ENCODE data around the gene CNPY1.

DNA sequence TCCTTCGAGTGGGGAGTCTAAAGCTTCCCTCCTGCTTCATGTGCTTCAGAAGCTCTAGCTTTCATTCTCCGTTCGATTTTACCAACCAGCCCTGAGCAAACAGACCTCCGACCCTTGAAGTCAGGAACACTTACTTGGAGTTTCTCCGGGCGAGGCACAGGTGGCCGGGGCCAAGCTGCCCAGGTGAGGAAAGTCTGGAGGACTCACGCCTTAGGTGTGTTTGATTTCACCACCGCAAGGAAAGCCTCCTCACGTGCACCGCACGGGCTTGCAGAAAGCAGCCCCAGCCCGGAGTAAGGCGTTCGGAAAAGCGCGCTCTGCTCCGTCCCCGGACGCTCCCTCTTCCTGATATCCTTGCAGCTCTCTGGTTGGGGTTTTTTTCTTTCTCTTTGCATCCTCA, 30.1 kb upstream of the CNPY1 start:
- TF ChIP-seq, protein P1, sequence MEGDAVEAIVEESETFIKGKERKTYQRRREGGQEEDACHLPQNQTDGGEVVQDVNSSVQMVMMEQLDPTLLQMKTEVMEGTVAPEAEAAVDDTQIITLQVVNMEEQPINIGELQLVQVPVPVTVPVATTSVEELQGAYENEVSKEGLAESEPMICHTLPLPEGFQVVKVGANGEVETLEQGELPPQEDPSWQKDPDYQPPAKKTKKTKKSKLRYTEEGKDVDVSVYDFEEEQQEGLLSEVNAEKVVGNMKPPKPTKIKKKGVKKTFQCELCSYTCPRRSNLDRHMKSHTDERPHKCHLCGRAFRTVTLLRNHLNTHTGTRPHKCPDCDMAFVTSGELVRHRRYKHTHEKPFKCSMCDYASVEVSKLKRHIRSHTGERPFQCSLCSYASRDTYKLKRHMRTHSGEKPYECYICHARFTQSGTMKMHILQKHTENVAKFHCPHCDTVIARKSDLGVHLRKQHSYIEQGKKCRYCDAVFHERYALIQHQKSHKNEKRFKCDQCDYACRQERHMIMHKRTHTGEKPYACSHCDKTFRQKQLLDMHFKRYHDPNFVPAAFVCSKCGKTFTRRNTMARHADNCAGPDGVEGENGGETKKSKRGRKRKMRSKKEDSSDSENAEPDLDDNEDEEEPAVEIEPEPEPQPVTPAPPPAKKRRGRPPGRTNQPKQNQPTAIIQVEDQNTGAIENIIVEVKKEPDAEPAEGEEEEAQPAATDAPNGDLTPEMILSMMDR (IDR thresholded peaks at IDR 0.05): no peak
- no peak for TF ChIP-seq EP300 (IDR thresholded peaks at IDR 0.05)
- TF ChIP-seq, protein P2, sequence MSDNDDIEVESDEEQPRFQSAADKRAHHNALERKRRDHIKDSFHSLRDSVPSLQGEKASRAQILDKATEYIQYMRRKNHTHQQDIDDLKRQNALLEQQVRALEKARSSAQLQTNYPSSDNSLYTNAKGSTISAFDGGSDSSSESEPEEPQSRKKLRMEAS (IDR thresholded peaks at IDR 0.05): no peak
- TF ChIP-seq CHD4 (IDR thresholded peaks at IDR 0.05; ENCODE audit: borderline replicate concordance): no peak
- TF ChIP-seq, protein P3, sequence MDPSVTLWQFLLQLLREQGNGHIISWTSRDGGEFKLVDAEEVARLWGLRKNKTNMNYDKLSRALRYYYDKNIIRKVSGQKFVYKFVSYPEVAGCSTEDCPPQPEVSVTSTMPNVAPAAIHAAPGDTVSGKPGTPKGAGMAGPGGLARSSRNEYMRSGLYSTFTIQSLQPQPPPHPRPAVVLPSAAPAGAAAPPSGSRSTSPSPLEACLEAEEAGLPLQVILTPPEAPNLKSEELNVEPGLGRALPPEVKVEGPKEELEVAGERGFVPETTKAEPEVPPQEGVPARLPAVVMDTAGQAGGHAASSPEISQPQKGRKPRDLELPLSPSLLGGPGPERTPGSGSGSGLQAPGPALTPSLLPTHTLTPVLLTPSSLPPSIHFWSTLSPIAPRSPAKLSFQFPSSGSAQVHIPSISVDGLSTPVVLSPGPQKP (IDR thresholded peaks at IDR 0.05; ENCODE audit: low read depth, low read length): no peak
- TF ChIP-seq, protein P4, sequence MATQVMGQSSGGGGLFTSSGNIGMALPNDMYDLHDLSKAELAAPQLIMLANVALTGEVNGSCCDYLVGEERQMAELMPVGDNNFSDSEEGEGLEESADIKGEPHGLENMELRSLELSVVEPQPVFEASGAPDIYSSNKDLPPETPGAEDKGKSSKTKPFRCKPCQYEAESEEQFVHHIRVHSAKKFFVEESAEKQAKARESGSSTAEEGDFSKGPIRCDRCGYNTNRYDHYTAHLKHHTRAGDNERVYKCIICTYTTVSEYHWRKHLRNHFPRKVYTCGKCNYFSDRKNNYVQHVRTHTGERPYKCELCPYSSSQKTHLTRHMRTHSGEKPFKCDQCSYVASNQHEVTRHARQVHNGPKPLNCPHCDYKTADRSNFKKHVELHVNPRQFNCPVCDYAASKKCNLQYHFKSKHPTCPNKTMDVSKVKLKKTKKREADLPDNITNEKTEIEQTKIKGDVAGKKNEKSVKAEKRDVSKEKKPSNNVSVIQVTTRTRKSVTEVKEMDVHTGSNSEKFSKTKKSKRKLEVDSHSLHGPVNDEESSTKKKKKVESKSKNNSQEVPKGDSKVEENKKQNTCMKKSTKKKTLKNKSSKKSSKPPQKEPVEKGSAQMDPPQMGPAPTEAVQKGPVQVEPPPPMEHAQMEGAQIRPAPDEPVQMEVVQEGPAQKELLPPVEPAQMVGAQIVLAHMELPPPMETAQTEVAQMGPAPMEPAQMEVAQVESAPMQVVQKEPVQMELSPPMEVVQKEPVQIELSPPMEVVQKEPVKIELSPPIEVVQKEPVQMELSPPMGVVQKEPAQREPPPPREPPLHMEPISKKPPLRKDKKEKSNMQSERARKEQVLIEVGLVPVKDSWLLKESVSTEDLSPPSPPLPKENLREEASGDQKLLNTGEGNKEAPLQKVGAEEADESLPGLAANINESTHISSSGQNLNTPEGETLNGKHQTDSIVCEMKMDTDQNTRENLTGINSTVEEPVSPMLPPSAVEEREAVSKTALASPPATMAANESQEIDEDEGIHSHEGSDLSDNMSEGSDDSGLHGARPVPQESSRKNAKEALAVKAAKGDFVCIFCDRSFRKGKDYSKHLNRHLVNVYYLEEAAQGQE (IDR thresholded peaks at IDR 0.05): no peak
- TF ChIP-seq RAD21 (conservative IDR thresholded peaks at IDR 0.05 in 1 of 2, IDR thresholded peaks at IDR 0.05 in 1 of 2): no peak
- no peak for TF ChIP-seq SMC3 (IDR thresholded peaks at IDR 0.05)
- no peak for TF ChIP-seq POLR2AphosphoS2 (conservative IDR thresholded peaks at IDR 0.05; ENCODE audit: low read length)
- no peak for TF ChIP-seq POLR2A (IDR thresholded peaks at IDR 0.05; ENCODE audit: low read length)
- TF ChIP-seq TP53 (CRISPR knock-in tag; IDR thresholded peaks at IDR 0.05): no peak
- TF ChIP-seq RFX5 (IDR thresholded peaks at IDR 0.05): no peak
- TF ChIP-seq, protein P5, sequence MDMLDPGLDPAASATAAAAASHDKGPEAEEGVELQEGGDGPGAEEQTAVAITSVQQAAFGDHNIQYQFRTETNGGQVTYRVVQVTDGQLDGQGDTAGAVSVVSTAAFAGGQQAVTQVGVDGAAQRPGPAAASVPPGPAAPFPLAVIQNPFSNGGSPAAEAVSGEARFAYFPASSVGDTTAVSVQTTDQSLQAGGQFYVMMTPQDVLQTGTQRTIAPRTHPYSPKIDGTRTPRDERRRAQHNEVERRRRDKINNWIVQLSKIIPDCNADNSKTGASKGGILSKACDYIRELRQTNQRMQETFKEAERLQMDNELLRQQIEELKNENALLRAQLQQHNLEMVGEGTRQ (IDR thresholded peaks at IDR 0.05): no peak
